Adrenal gland (tissue), 12 donors: ENCODE data around the gene TRPV4. TPM values are rescaled to one million over a fixed set of nuclear protein-coding genes. Genes with fewer than 3 reads are reported as not detected.

Source experiments
- DNase-seq, 7 donors: peaks; one replicate each; pipeline ENCODE4 v3.0.0-alpha.2; 2019 to 2020
- H3K27ac ChIP-seq, 5 donors: fragments of 200-600 bp; sonication (generic) in 4 of 5; 1 replicate in 3 of 5; 2 replicates in 2 of 5; pipeline versions ENCODE4 v1.5.1 to v1.8.0; 2016 to 2020; ENCODE audit warnings: mild to moderate bottlenecking in 1 of 5
- H3K27me3 ChIP-seq: fragments of 200-600 bp; 2 replicates; pipeline ENCODE4 v1.8.0; 2021
- H3K36me3 ChIP-seq, 2 donors: fragments of 200-600 bp; replicated peaks in 1 of 2; 1 replicate in 1 of 2; 2 replicates in 1 of 2; pipeline versions ENCODE4 v1.5.1 to v1.8.0; 2018 to 2022
- H3K4me1 ChIP-seq, 2 donors: fragments of 200-600 bp; replicated peaks in 1 of 2; 1 replicate in 1 of 2; 2 replicates in 1 of 2; pipeline versions ENCODE4 v1.5.1 to v1.8.0; 2018 to 2021
- H3K4me3 ChIP-seq, 4 donors: fragments of 200-600 bp; sonication (generic) in 3 of 4; one replicate each; pipeline ENCODE4 v1.5.1; 2016 to 2018
- H3K9me3 ChIP-seq, 3 donors: fragments of 200-600 bp; sonication (generic) in 1 of 3; replicated peaks in 1 of 3; 1 replicate in 2 of 3; 2 replicates in 1 of 3; pipeline versions ENCODE4 v1.5.1 to v1.8.0; 2016 to 2021
- POLR2A ChIP-seq, 2 donors: fragments of 450-650 bp; IDR thresholded peaks; one replicate each; pipeline ENCODE4 v1.6.1; 2017; ENCODE audit warnings: antibody characterized with exemption in 2 of 2, mild to moderate bottlenecking in 2 of 2, moderate library complexity in 1 of 2
- WGBS, 4 donors: extraction: QIAGEN DNeasy Blood & Tissue Kit in 2 of 4; methylation state at CpG; one replicate each; pipeline versions ENCODE4 v1.1.5 to v1.1.7; 2013 to 2017; 5-methylcytosine and 5-hydroxymethylcytosine counted together
- intact Hi-C, 2 donors: fragments of 100-400 bp; cut with DNase I; formaldehyde crosslinking; loops; one replicate each; pipeline versions ENCODE4 v1.14.1 to v1.15.0; 2022 to 2023
- polyA plus RNA-seq, 3 donors: library from polyadenylated mRNA; stranded (reverse); fragments of 200-250 nt in 2 of 3; fragments of 350-450 nt in 1 of 3; fragmentation: Illumina TruSeq in 1 of 3; extraction: RNeasy Lipid Tissue Mini Kit (QIAGEN cat#74804) in 1 of 3; gene quantifications; one replicate each; pipeline ENCODE4 v1.2.3, GENCODE V29; 2013 to 2014
- total RNA-seq, 9 donors: library from RNA; depleted of rRNA in 4 of 9; stranded (reverse); fragments of >200 nt in 4 of 9; fragments of 120-200 nt in 1 of 9; fragmentation: NEBNext Ultra II Directional in 1 of 9; extraction: Animal tissue kit (Norgen Biotek cat#: 25700) in 1 of 9; gene quantifications; one replicate each; pipeline versions ENCODE4 v1.1.0 to v1.2.4, GENCODE V29; 2013 to 2023
- TF ChIP-seq, protein P1 (sequence below), 6 experiments: fragments of 450-650 bp in 4 of 6; fragments of 200-600 bp in 2 of 6; sonication (generic) in 1 of 6; IDR thresholded peaks; 1 replicate in 5 of 6; 2 replicates in 1 of 6; pipeline versions ENCODE4 v1.5.1 to v1.8.0; 2016 to 2021; ENCODE audit warnings: antibody characterized with exemption in 6 of 6, mild to moderate bottlenecking in 2 of 6, moderate library complexity in 1 of 6
- donor health status: healthy with polysubstance abuse.
- donor health status: Bipolar disorder and iron deficiency.
- donor health status: DM: yes; HTN: yes; CAD: no.
- donor health status: DM: no; HTN: no; CAD: no.
- donor health status: DM: no; HTN: no; CAD: no.
- donor health status: DM: yes; HTN: yes; CAD: no.

The TRPV4 gene
- total and polyA plus RNA-seq, 12 donors: 0.30 to 5.9 (median 1.4) TPM

DNA sequence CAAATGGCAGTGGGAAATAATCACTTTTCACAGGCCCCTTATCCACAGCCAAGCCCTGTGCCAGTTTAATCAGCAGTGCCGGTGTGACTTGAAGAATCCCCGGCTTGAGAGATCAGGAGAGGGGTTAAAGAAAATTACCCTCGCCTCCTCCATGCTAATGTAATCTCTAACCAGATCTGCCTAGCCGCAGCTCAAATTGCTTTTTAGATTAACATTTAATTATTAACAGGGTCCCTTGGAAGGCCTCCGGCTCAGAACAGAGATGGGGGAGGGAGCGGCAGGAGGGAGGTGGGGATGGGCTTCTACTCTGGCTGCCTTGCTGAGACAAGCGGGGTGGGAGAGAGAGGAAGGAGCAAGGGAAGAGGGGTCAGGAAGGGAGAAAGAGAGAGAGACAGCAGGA, 95.6 kb downstream of the TRPV4 start:
- TF ChIP-seq, protein P1, sequence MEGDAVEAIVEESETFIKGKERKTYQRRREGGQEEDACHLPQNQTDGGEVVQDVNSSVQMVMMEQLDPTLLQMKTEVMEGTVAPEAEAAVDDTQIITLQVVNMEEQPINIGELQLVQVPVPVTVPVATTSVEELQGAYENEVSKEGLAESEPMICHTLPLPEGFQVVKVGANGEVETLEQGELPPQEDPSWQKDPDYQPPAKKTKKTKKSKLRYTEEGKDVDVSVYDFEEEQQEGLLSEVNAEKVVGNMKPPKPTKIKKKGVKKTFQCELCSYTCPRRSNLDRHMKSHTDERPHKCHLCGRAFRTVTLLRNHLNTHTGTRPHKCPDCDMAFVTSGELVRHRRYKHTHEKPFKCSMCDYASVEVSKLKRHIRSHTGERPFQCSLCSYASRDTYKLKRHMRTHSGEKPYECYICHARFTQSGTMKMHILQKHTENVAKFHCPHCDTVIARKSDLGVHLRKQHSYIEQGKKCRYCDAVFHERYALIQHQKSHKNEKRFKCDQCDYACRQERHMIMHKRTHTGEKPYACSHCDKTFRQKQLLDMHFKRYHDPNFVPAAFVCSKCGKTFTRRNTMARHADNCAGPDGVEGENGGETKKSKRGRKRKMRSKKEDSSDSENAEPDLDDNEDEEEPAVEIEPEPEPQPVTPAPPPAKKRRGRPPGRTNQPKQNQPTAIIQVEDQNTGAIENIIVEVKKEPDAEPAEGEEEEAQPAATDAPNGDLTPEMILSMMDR (IDR thresholded peaks at IDR 0.05): no peak
- no peak for TF ChIP-seq POLR2A (IDR thresholded peaks at IDR 0.05)
- 65 to 88% (median 76%) methylated on average over 7 of the region's 7 CpGs for WGBS, 4 donors
- peak overlapping the region in 2 of 5 donors; percentile 78 to 86 for H3K27ac ChIP-seq
- no peaks in the 10 kb centered on the region for H3K9me3 ChIP-seq
- no peaks in the 10 kb centered on the region for H3K27me3 ChIP-seq
- no peaks in the 10 kb centered on the region for H3K36me3 ChIP-seq
- H3K4me1 ChIP-seq: peaks cover 31 to 74% of the 10 kb centered on the region in 2 donors
- peak in 3 of 7 donors; percentile 9 to 14 (median 11) for DNase-seq
- no peak overlapping the region for H3K4me3 ChIP-seq
- intact Hi-C loops: no loop called here

DNA sequence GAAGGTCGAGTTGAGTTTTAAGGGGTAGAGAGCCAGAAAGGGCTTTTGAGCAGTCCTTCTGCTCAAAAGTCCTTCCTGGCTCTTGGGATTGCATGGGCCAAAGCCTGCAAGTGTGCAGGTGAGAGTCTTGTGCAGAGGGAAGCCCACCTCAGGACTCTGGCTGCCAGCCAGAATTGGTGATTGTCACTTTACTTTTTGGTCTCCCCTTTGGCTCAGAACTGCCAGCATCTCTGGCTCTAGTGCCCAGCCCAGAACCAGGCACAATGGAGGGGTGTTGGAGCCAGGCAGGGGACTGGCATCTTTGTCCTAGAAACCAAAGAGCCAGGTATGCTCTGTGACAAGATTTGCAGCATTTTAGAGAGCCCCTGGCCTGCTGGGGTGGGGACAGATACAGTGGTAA, 96.1 kb downstream of the TRPV4 start:
- Histone ChIP-seq H3K27ac (peak overlapping the region in 1 of 5 donors; percentile 86), H3K27me3 (no peaks in the 10 kb centered on the region), H3K9me3 (no peaks in the 10 kb centered on the region), H3K4me1 (peaks cover 28 to 69% of the 10 kb centered on the region in 2 donors), H3K36me3 (no peaks in the 10 kb centered on the region), H3K4me3 (no peak overlapping the region)
- 43 to 50% (median 49%) methylated on average over 1 of the region's 1 CpG for WGBS, 4 donors
- TF ChIP-seq POLR2A (IDR thresholded peaks at IDR 0.05): no peak
- TF ChIP-seq, protein P1 (IDR thresholded peaks at IDR 0.05): no peak
- intact Hi-C loops: no loop called here
- DNase-seq: peak in 5 of 7 donors; percentile 5 to 52 (median 16)

GRCh38 chr12:109736552-109737108, 96.6 kb downstream of the TRPV4 start:
- peak; percentile 23 to 91 (median 45) for DNase-seq
- Histone ChIP-seq H3K27ac (peak overlapping the region in 2 of 5 donors; percentile 34 to 86), H3K9me3 (no peaks in the 10 kb centered on the region), H3K4me1 (peaks cover 23 to 64% of the 10 kb centered on the region in 2 donors), H3K4me3 (no peak overlapping the region), H3K27me3 (no peaks in the 10 kb centered on the region), H3K36me3 (no peaks in the 10 kb centered on the region)
- WGBS, 4 donors: 50 to 71% (median 57%) methylated on average over 3 to 12 of the region's 12 CpGs
- intact Hi-C loops: no loop called here
- TF ChIP-seq POLR2A (IDR thresholded peaks at IDR 0.05): no peak
- TF ChIP-seq, protein P1 (IDR thresholded peaks at IDR 0.05): no peak

DNA sequence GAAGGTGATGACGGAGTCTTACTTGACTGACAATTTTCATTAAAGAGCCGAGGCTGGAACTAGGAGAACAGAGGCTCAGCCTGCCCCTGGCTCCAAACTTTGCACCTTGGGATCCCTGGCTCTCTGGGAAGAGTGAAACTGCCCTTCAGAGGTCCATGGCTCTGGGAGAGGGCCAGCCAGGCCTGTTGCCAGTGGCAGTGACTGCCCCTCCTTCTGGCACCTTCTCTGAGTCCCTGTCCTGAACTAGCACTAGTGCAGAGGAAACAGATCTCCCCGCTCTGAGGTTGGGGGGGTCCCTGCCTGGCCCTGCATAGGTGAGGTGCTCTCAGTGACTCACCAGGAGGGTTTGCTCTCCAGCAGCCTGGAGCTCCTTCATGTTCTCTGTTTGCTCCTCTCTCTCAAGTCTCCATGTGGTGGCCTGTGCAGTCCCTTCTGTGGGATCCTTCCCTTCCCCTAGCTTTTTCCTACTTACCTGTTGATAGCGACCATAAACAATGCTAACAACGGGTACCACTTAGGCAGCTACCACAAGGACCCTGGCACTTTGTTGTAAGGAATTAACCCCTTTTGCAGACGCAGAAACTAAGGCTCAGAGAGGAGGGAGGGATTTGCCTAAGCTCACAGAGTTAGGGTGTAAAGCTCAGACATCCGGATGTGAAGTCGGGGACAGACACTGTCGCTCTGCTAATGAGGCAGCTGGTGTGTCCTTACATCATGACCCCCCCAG, 97.2 kb downstream of the TRPV4 start:
- peak overlapping the region in 3 of 5 donors; percentile 17 to 86 (median 34) for H3K27ac ChIP-seq
- H3K27me3 ChIP-seq: no peaks in the 10 kb centered on the region
- H3K9me3 ChIP-seq: no peaks in the 10 kb centered on the region
- DNase-seq: peak; percentile 37 to 76 (median 53)
- 57 to 65% (median 57%) methylated on average over 5 to 9 of the region's 9 CpGs for WGBS, 4 donors
- peaks cover 22 to 58% of the 10 kb centered on the region in 2 donors for H3K4me1 ChIP-seq
- intact Hi-C loops: no loop called here
- no peaks in the 10 kb centered on the region for H3K36me3 ChIP-seq
- TF ChIP-seq, protein P1 (IDR thresholded peaks at IDR 0.05): no peak
- TF ChIP-seq POLR2A (IDR thresholded peaks at IDR 0.05): no peak
- no peak overlapping the region for H3K4me3 ChIP-seq
